HG02970 (cell line): ENCODE results near the gene FLT4.

Experiments used
- ATAC-seq: cut with Tn5 transposase; IDR thresholded peaks from one replicate; pipeline ENCODE4 v1.9.1; 2021; ENCODE audit warnings: mild to moderate bottlenecking, moderate library complexity, moderate number of reproducible peaks; ENCODE audit not compliant: unreplicated experiment, low FRiP score

Gene FLT4

GRCh38 chr5:180628211-180628610 lies 21.2 kb downstream of the FLT4 start:
- no peak for ATAC-seq

- no peak for ATAC-seq
These were observed 21.8 kb downstream of the FLT4 start for GRCh38 chr5:180627386-180628120.

- no peak for ATAC-seq
These were observed 22.6 kb downstream of the FLT4 start for GRCh38 chr5:180626661-180627385.

GRCh38 chr5:180625791-180626660 lies 23.4 kb downstream of the FLT4 start:
- no peak for ATAC-seq

- no peak for ATAC-seq
These were observed 24.1 kb downstream of the FLT4 start for GRCh38 chr5:180625125-180625790.

GRCh38 chr5:180624587-180624986 lies 24.8 kb downstream of the FLT4 start:
- ATAC-seq: no peak

- no peak for ATAC-seq
These were observed 25.6 kb downstream of the FLT4 start for GRCh38 chr5:180623844-180624243.

GRCh38 chr5:180623411-180623834 lies 26.0 kb downstream of the FLT4 start:
- ATAC-seq: no peak

GRCh38 chr5:180622910-180623309 lies 26.5 kb downstream of the FLT4 start:
- ATAC-seq: no peak

- ATAC-seq: no peak
These were observed 28.1 kb downstream of the FLT4 start for GRCh38 chr5:180621311-180621710.

GRCh38 chr5:180620014-180620413 lies 29.4 kb downstream of the FLT4 start:
- ATAC-seq: no peak

- ATAC-seq: no peak
These were observed 29.9 kb downstream of the FLT4 start for GRCh38 chr5:180619563-180619915.

- no peak for ATAC-seq
These were observed 30.4 kb downstream of the FLT4 start for GRCh38 chr5:180618829-180619562.

- ATAC-seq: no peak
These were observed 30.9 kb downstream of the FLT4 start for GRCh38 chr5:180618487-180618828.

GRCh38 chr5:180613814-180614188 lies 35.6 kb downstream of the FLT4 start:
- ATAC-seq: no peak

- no peak for ATAC-seq
These were observed 36.1 kb downstream of the FLT4 start for GRCh38 chr5:180613188-180613813.

GRCh38 chr5:180612683-180613082 lies 36.7 kb downstream of the FLT4 start:
- no peak for ATAC-seq

GRCh38 chr5:180611140-180611850 lies 38.1 kb downstream of the FLT4 start:
- no peak for ATAC-seq
